Anterior cingulate cortex (tissue), 58 donors: ENCODE data around the gene OXT.

ENCODE experiments used
- DNase-seq, 58 donors: peaks; one replicate each; lab custom pipeline; 2025; lab: John Stamatoyannopoulos, UW

OXT gene

GRCh38 chr20:3106658-3107463 is 35.4 kb downstream of the OXT start:
- peak in 2 of 58 donors; percentile 5 to 19 for DNase-seq

GRCh38 chr20:3107464-3108025 is 36.1 kb downstream of the OXT start:
- DNase-seq = no peak

- DNase-seq = peak in 7 of 58 donors; percentile 6 to 36 (median 27)
Measured at GRCh38 chr20:3109350-3110302, 38.2 kb downstream of the OXT start.

GRCh38 chr20:3111507-3111906 is 40.1 kb downstream of the OXT start:
- no peak for DNase-seq

- no peak for DNase-seq
Measured at GRCh38 chr20:3111995-3112394, 40.6 kb downstream of the OXT start.

- DNase-seq = peak in 22 of 58 donors; percentile 6 to 46 (median 27)
Measured at GRCh38 chr20:3115190-3116107, 44.0 kb downstream of the OXT start.

GRCh38 chr20:3116341-3116740 is 44.9 kb downstream of the OXT start:
- no peak for DNase-seq

GRCh38 chr20:3117839-3118379 is 46.5 kb downstream of the OXT start:
- DNase-seq = peak in 39 of 58 donors; percentile 4 to 72 (median 34)

- no peak for DNase-seq
Measured at GRCh38 chr20:3119044-3119443, 47.6 kb downstream of the OXT start.

- no peak for DNase-seq
Measured at GRCh38 chr20:3121271-3121911, 50.0 kb downstream of the OXT start.
